ENCODE results near the gene AFAP1L1.
"Not testable (repeated sequence)": the region's sequence is repeated elsewhere in the genome, so short reads cannot be mapped to it uniquely, and the experiment has no call there.

AFAP1L1 gene

DNA sequence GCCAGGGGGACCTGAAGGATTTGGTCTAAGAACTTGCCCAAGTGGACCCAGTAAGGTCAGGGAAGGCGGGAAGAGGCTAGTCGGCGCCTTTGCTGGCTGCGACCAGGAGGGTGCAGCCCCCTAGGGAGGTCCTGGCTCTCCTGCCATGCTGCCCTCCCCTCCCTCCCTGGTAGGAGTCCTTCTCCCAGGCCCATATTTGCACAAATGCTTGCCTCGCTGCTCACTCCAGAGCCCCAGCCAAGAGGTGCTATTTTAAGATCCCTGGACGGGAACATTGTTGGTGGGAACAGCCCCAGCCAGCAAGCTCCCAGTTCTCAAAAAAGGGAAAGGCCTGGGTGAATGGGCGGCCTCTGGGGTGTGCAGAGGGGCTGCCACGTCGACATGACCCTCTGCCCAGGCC, 111.7 kb downstream of the AFAP1L1 start:
- no peak for DNase-seq (ENCODE audit: low read depth)
- TF ChIP-seq CTCF (IDR thresholded peaks at IDR 0.05; ENCODE audit: control insufficient read depth, insufficient read depth, low read depth, low read length, missing control alignments), result no peak
- no peak overlapping the region for H3K4me3 ChIP-seq (ENCODE audit: control insufficient read depth, low read depth, low read length)

GRCh38 chr5:149386166-149386565, 114.5 kb downstream of the AFAP1L1 start:
- no peak for TF ChIP-seq CTCF (IDR thresholded peaks at IDR 0.05; ENCODE audit: control insufficient read depth, insufficient read depth, low read depth, low read length, missing control alignments)
- no peak for DNase-seq (ENCODE audit: low read depth)
- no peak overlapping the region for H3K4me3 ChIP-seq (ENCODE audit: control insufficient read depth, low read depth, low read length)

GRCh38 chr5:149387081-149387631, 115.5 kb downstream of the AFAP1L1 start:
- DNase-seq (ENCODE audit: low read depth), result peak; percentile 90
- no peak overlapping the region for H3K4me3 ChIP-seq (ENCODE audit: control insufficient read depth, low read depth, low read length)
- no peak for TF ChIP-seq CTCF (IDR thresholded peaks at IDR 0.05; ENCODE audit: control insufficient read depth, insufficient read depth, low read depth, low read length, missing control alignments)

DNA sequence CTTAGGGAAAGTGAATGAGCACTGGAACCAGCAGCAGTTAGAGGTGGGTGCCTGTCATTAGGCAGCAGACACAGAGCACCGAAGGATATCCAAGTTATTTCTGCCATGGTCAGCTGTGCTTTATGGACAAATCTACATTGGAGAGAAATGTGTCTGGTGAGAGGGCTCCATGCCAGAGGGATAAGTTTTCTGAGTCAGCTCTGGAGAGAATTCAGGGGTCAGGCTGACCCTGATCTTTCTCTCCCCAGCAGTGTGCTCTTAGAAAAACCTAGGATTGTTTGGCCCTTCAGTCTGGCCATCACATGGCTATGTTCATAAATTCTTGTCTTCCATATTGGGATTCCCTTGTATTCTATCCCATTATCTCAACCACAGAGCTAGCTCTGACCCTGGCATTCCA, 116.3 kb downstream of the AFAP1L1 start:
- DNase-seq (ENCODE audit: low read depth), result no peak
- no peak for TF ChIP-seq CTCF (IDR thresholded peaks at IDR 0.05; ENCODE audit: control insufficient read depth, insufficient read depth, low read depth, low read length, missing control alignments)
- H3K4me3 ChIP-seq (ENCODE audit: control insufficient read depth, low read depth, low read length), result no peak overlapping the region

DNA sequence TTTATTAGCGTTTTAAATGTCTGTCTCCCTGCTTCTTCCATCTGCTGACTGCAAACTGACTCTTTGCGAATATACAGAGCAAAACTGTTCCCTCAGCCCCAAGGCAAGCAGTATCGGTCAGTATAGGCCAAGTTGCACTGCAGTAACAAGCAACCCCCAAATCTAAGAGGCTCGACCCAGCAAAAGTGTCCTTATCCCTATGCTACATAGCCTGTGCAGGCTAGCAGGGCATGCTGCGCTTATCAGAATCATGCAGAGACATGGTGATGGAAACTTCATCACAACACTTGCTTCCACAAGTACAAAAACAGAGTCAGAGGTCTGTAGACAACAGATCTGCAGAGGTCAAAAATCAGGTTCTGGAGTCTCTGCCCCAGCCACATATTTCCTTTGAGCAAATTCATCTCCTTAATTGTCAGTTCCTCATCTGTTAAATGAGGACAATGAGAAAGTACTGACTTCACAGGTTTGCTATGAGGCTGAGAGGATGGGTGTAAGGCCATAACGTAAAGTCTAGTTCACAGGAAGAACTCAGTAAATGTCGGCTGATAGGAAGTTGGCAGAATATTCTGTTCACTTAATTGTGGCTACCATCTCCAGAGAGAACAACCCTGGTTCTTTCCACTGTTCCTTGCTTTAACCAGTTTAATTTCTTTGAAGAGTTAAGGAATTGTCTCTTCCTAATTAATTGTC, 117.0 kb downstream of the AFAP1L1 start:
- no peak overlapping the region for H3K4me3 ChIP-seq (ENCODE audit: control insufficient read depth, low read depth, low read length)
- TF ChIP-seq CTCF (IDR thresholded peaks at IDR 0.05; ENCODE audit: control insufficient read depth, insufficient read depth, low read depth, low read length, missing control alignments), result no peak
- no peak for DNase-seq (ENCODE audit: low read depth)

DNA sequence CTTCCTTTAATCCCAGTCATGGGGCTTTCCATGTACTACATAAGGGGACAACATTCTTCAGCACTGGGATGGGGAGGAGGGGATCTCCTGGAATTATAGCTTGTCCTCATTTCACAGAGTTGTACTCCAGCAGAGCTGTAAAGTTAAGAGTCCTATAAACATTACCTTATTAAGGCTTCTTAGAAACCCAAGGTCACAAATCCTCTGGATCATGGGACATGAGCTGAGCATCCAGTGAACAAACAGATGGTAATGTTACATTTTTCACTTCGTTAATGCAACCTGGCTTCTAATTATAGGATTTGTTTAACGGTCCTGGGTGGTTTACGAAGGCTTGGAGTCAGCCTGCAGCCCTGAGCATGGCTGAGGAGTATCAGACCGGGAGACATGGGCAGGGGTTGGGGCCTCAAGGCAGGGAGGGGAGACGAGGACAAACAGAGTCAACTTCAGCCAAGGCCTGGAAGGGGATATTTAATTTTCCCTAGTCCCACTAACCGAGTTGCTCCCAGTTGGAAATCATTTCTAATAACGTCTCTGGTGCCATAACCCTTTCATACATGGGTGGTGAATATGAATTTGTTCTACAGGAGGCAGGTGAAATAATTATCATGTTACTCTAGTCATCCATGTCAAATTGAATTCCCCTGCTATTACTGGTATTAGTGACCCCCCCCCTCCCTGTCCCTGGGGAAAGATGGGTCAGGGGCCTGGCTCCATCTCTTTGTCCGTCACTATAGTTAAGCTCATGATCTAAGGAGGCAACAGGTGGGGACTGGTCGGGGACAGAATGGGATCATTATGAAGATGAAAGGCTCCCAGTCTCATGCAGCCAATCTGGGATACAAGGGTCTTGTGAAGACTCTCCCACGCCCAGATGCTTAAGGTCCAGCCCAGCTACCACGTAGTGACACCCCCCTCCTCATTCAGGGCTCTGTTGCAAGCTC, 118.2 kb downstream of the AFAP1L1 start:
- H3K4me3 ChIP-seq (ENCODE audit: control insufficient read depth, low read depth, low read length), result no peak overlapping the region
- DNase-seq (ENCODE audit: low read depth), result no peak
- no peak for TF ChIP-seq CTCF (IDR thresholded peaks at IDR 0.05; ENCODE audit: control insufficient read depth, insufficient read depth, low read depth, low read length, missing control alignments)

GRCh38 chr5:149391076-149391475, 119.4 kb downstream of the AFAP1L1 start:
- H3K4me3 ChIP-seq (ENCODE audit: control insufficient read depth, low read depth, low read length); DNase-seq (ENCODE audit: low read depth): not testable (repeated sequence)

Data from AG09309 (cell line).